ENCODE measurements around the gene CCDC197.

Gene CCDC197

GRCh38 chr14:94043111-94043755 is 46.1 kb downstream of the CCDC197 start:
- no peak for DNase-seq (ENCODE audit: low read depth)

- DNase-seq (ENCODE audit: low read depth), result no peak
These were observed 46.8 kb downstream of the CCDC197 start for GRCh38 chr14:94043756-94044475.

GRCh38 chr14:94044476-94045091 is 47.5 kb downstream of the CCDC197 start:
- no peak for DNase-seq (ENCODE audit: low read depth)

GRCh38 chr14:94045101-94045500 is 48.0 kb downstream of the CCDC197 start:
- no peak for DNase-seq (ENCODE audit: low read depth)

GRCh38 chr14:94045563-94046345 is 48.7 kb downstream of the CCDC197 start:
- no peak for DNase-seq (ENCODE audit: low read depth)

- no peak for DNase-seq (ENCODE audit: low read depth)
These were observed 49.7 kb downstream of the CCDC197 start for GRCh38 chr14:94046696-94047250.

- no peak for DNase-seq (ENCODE audit: low read depth)
These were observed 50.5 kb downstream of the CCDC197 start for GRCh38 chr14:94047581-94047980.

- DNase-seq (ENCODE audit: low read depth), result no peak
These were observed 51.9 kb downstream of the CCDC197 start for GRCh38 chr14:94048691-94049624.

GRCh38 chr14:94049625-94050023 is 52.5 kb downstream of the CCDC197 start:
- DNase-seq (ENCODE audit: low read depth), result no peak

- DNase-seq (ENCODE audit: low read depth), result no peak
These were observed 53.3 kb downstream of the CCDC197 start for GRCh38 chr14:94050231-94050880.

- DNase-seq (ENCODE audit: low read depth), result no peak
These were observed 54.0 kb downstream of the CCDC197 start for GRCh38 chr14:94051115-94051514.

GRCh38 chr14:94051779-94052178 is 54.7 kb downstream of the CCDC197 start:
- DNase-seq (ENCODE audit: low read depth), result no peak

- no peak for DNase-seq (ENCODE audit: low read depth)
These were observed 55.1 kb downstream of the CCDC197 start for GRCh38 chr14:94052199-94052598.

GRCh38 chr14:94052662-94053061 is 55.6 kb downstream of the CCDC197 start:
- DNase-seq (ENCODE audit: low read depth), result no peak

- DNase-seq (ENCODE audit: low read depth), result no peak
These were observed 57.3 kb downstream of the CCDC197 start for GRCh38 chr14:94054401-94054800.

- DNase-seq (ENCODE audit: low read depth), result no peak
These were observed 57.8 kb downstream of the CCDC197 start for GRCh38 chr14:94054936-94055335.

- DNase-seq (ENCODE audit: low read depth), result no peak
These were observed 59.6 kb downstream of the CCDC197 start for GRCh38 chr14:94056579-94057308.

- DNase-seq (ENCODE audit: low read depth), result no peak
These were observed 61.1 kb downstream of the CCDC197 start for GRCh38 chr14:94058128-94058673.

Data from CMK (cell line).